ENCODE measurements around the gene ADD3. TPM values are rescaled to one million over a fixed set of nuclear protein-coding genes. Genes with fewer than 3 reads are reported as not detected.

The ADD3 gene
- total and polyA plus RNA-seq, 2 donors from 2014 or later, result 56.9 to 79.2 TPM

GRCh38 chr10:110181451-110181850 is 173.7 kb downstream of the ADD3 start:
- Histone ChIP-seq H3K36me3 (ENCODE audit: control insufficient read depth in 2 of 3, insufficient read depth in 3 of 3, low read length in 3 of 3) (no peaks in the 10 kb centered on the region), H3K27me3 (ENCODE audit: control insufficient read depth, insufficient read depth, low read length) (no peaks in the 10 kb centered on the region), H3K27ac (ENCODE audit: low read depth in 2 of 2, low read length in 2 of 2) (no peak overlapping the region), H3K4me1 (ENCODE audit: control insufficient read depth in 2 of 3, insufficient read depth in 2 of 3, low read depth in 1 of 3, low read length in 3 of 3) (peaks cover 0 to under 1% (median 0%) of the 10 kb centered on the region in 3 donors), H3K9me3 (ENCODE audit: control insufficient read depth in 2 of 3, insufficient read depth in 1 of 3, low read length in 3 of 3) (no peaks in the 10 kb centered on the region), H3K9ac (ENCODE audit: low read length in 3 of 3) (no peak overlapping the region), H3K4me3 (ENCODE audit: low read length in 3 of 3) (no peak overlapping the region)
- no peak for TF ChIP-seq CTCF (IDR thresholded peaks at IDR 0.05; ENCODE audit: borderline replicate concordance, extremely low read depth, insufficient read depth)
- DNase-seq (no peak), FAIRE-seq (no peak)
- intact Hi-C loops (cut with DNase I), result no loop called here

GRCh38 chr10:110181911-110182310 is 174.1 kb downstream of the ADD3 start:
- TF ChIP-seq CTCF (IDR thresholded peaks at IDR 0.05; ENCODE audit: borderline replicate concordance, extremely low read depth, insufficient read depth), result no peak
- intact Hi-C loops (cut with DNase I), result no loop called here
- Histone ChIP-seq H3K9me3 (ENCODE audit: control insufficient read depth in 2 of 3, insufficient read depth in 1 of 3, low read length in 3 of 3) (no peaks in the 10 kb centered on the region), H3K36me3 (ENCODE audit: control insufficient read depth in 2 of 3, insufficient read depth in 3 of 3, low read length in 3 of 3) (no peaks in the 10 kb centered on the region), H3K9ac (ENCODE audit: low read length in 3 of 3) (no peak overlapping the region), H3K4me1 (ENCODE audit: control insufficient read depth in 2 of 3, insufficient read depth in 2 of 3, low read depth in 1 of 3, low read length in 3 of 3) (no peaks in the 10 kb centered on the region), H3K27ac (ENCODE audit: low read depth in 2 of 2, low read length in 2 of 2) (no peak overlapping the region), H3K27me3 (ENCODE audit: control insufficient read depth, insufficient read depth, low read length) (no peaks in the 10 kb centered on the region), H3K4me3 (ENCODE audit: low read length in 3 of 3) (no peak overlapping the region)
- no peak for FAIRE-seq
- no peak for DNase-seq

- H3K27me3 ChIP-seq (ENCODE audit: control insufficient read depth, insufficient read depth, low read length), result no peaks in the 10 kb centered on the region
- FAIRE-seq (no peak), DNase-seq (no peak)
- H3K36me3 ChIP-seq (ENCODE audit: control insufficient read depth in 2 of 3, insufficient read depth in 3 of 3, low read length in 3 of 3), result no peaks in the 10 kb centered on the region
- H3K4me1 ChIP-seq (ENCODE audit: control insufficient read depth in 2 of 3, insufficient read depth in 2 of 3, low read depth in 1 of 3, low read length in 3 of 3), result no peaks in the 10 kb centered on the region
- H3K4me3 ChIP-seq (ENCODE audit: low read length in 3 of 3), result no peak overlapping the region
- H3K9ac ChIP-seq (ENCODE audit: low read length in 3 of 3), result no peak overlapping the region
- no peak for TF ChIP-seq CTCF (IDR thresholded peaks at IDR 0.05; ENCODE audit: borderline replicate concordance, extremely low read depth, insufficient read depth)
- H3K9me3 ChIP-seq (ENCODE audit: control insufficient read depth in 2 of 3, insufficient read depth in 1 of 3, low read length in 3 of 3), result no peaks in the 10 kb centered on the region
- intact Hi-C loops (cut with DNase I), result no loop called here
- no peak overlapping the region for H3K27ac ChIP-seq (ENCODE audit: low read depth in 2 of 2, low read length in 2 of 2)
Measured at GRCh38 chr10:110184398-110184797, 176.6 kb downstream of the ADD3 start.

Other genes starting within 250 kb of the ADD3 start
- gene XPNPEP1, start 84.5 kb upstream of the ADD3 start, total RNA-seq, result 62.4 TPM
- 34.4 TPM for gene XPNPEP1, start 84.5 kb upstream of the ADD3 start, polyA plus RNA-seq (ENCODE audit: insufficient read depth, low read depth, low replicate concordance)
- 29.0 TPM for gene MXI1, start 199.6 kb downstream of the ADD3 start, total RNA-seq
- gene MXI1, start 199.6 kb downstream of the ADD3 start, polyA plus RNA-seq (ENCODE audit: insufficient read depth, low read depth, low replicate concordance), result 27.6 TPM